ENCODE measurements around the gene FN1.

The FN1 gene

DNA sequence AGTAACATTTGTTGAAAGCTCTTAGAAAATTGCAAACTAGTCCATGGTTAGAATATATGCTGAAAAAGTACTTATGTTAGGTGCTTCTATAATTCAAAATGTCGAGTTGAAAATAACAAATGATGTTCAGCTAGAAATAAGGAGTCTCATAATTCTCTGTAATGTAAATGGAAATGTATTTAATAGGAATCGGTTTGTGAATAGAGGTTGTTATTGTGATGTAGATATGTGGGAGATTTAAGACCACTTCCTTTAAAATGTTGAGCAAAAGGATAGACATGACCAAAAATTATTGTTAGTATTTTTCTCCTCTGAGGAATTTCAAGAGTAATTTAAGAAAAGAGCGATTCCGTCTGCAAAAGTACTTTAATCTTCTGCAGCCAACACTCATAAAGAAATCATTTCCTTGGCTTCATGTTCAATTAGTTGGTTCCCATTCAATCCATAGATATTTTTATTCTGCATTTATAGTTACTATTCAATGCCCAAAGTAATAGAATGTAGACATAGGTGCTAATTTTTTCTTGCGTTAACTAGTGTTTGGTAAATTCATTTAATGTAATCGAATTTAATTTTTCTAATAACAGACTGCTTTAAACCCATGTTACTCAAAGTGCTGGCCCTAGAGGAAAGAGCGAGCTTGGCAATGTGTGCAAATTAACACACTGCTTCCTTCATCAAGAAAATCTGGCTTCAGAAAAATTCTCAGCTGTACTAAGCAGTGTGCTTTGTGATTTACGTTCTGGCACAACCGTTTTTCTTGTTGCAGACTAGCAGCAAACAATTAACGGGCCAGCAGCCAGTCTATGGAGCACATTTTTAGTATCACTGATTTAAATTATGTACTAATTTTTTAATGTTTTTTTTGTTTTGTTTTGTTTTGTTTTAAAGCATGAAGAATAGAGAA, 32.2 kb downstream of the FN1 start:
- TF ChIP-seq TCF12 (IDR thresholded peaks at IDR 0.05; ENCODE audit: low read depth) (no peak), FOXM1 (IDR thresholded peaks at IDR 0.05; ENCODE audit: borderline replicate concordance, low read depth) (no peak), ZBTB7A (IDR thresholded peaks at IDR 0.05; ENCODE audit: low read depth) (no peak), RAD21 (IDR thresholded peaks at IDR 0.05; ENCODE audit: low read depth) (no peak), CREB1 (IDR thresholded peaks at IDR 0.05; ENCODE audit: low read depth) (no peak)
- TF ChIP-seq, protein P1, sequence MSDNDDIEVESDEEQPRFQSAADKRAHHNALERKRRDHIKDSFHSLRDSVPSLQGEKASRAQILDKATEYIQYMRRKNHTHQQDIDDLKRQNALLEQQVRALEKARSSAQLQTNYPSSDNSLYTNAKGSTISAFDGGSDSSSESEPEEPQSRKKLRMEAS (IDR thresholded peaks at IDR 0.05), result no peak
- TF ChIP-seq, protein P2, sequence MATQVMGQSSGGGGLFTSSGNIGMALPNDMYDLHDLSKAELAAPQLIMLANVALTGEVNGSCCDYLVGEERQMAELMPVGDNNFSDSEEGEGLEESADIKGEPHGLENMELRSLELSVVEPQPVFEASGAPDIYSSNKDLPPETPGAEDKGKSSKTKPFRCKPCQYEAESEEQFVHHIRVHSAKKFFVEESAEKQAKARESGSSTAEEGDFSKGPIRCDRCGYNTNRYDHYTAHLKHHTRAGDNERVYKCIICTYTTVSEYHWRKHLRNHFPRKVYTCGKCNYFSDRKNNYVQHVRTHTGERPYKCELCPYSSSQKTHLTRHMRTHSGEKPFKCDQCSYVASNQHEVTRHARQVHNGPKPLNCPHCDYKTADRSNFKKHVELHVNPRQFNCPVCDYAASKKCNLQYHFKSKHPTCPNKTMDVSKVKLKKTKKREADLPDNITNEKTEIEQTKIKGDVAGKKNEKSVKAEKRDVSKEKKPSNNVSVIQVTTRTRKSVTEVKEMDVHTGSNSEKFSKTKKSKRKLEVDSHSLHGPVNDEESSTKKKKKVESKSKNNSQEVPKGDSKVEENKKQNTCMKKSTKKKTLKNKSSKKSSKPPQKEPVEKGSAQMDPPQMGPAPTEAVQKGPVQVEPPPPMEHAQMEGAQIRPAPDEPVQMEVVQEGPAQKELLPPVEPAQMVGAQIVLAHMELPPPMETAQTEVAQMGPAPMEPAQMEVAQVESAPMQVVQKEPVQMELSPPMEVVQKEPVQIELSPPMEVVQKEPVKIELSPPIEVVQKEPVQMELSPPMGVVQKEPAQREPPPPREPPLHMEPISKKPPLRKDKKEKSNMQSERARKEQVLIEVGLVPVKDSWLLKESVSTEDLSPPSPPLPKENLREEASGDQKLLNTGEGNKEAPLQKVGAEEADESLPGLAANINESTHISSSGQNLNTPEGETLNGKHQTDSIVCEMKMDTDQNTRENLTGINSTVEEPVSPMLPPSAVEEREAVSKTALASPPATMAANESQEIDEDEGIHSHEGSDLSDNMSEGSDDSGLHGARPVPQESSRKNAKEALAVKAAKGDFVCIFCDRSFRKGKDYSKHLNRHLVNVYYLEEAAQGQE (IDR thresholded peaks at IDR 0.05; ENCODE audit: low read depth), result no peak

DNA sequence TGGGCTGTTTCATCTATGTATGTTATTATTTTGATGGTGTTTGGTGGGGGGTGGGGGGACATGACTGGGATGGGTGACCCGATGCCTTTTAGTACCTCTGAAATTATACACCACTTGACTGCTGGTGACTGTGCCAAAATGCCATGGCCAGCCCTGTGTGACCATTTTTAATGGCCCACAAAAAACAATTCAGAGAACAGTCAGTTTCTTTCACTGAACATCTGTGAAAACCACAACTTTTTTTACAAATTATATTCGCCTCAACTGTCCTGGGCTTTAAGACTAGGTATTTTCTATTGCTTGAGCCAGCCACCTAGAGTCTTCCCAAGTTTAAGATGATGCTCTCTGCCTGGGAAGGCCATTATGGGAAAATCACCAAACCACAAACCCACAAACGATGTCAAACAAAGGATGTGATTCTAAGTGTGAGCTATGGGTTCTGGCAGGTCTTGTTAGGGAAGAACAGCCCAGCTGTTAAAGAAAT, 33.9 kb downstream of the FN1 start:
- TF ChIP-seq RAD21 (IDR thresholded peaks at IDR 0.05; ENCODE audit: low read depth), result no peak
- no peak for TF ChIP-seq EGR1 (IDR thresholded peaks at IDR 0.05)
- TF ChIP-seq, protein P2 (IDR thresholded peaks at IDR 0.05; ENCODE audit: low read depth), result no peak
- TF ChIP-seq YY1 (IDR thresholded peaks at IDR 0.05; ENCODE audit: low read depth), result no peak
- no peak for TF ChIP-seq NFIC (IDR thresholded peaks at IDR 0.05)
- no peak for TF ChIP-seq ZBTB7A (IDR thresholded peaks at IDR 0.05; ENCODE audit: low read depth)
- TF ChIP-seq CREB1 (IDR thresholded peaks at IDR 0.05; ENCODE audit: low read depth), result no peak
- TF ChIP-seq EP300 (IDR thresholded peaks at IDR 0.05; ENCODE audit: borderline replicate concordance), result no peak
- TF ChIP-seq, protein P1 (IDR thresholded peaks at IDR 0.05), result no peak
- no peak for TF ChIP-seq TEAD4 (IDR thresholded peaks at IDR 0.05)
- no peak for TF ChIP-seq FOXM1 (IDR thresholded peaks at IDR 0.05; ENCODE audit: borderline replicate concordance, low read depth)
- no peak for TF ChIP-seq CEBPB (IDR thresholded peaks at IDR 0.05)
- TF ChIP-seq TCF12 (IDR thresholded peaks at IDR 0.05; ENCODE audit: low read depth), result no peak
- TF ChIP-seq, protein P3, sequence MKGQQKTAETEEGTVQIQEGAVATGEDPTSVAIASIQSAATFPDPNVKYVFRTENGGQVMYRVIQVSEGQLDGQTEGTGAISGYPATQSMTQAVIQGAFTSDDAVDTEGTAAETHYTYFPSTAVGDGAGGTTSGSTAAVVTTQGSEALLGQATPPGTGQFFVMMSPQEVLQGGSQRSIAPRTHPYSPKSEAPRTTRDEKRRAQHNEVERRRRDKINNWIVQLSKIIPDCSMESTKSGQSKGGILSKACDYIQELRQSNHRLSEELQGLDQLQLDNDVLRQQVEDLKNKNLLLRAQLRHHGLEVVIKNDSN (IDR thresholded peaks at IDR 0.05), result no peak
- no peak for TF ChIP-seq TAF1 (IDR thresholded peaks at IDR 0.05; ENCODE audit: low read depth)

DNA sequence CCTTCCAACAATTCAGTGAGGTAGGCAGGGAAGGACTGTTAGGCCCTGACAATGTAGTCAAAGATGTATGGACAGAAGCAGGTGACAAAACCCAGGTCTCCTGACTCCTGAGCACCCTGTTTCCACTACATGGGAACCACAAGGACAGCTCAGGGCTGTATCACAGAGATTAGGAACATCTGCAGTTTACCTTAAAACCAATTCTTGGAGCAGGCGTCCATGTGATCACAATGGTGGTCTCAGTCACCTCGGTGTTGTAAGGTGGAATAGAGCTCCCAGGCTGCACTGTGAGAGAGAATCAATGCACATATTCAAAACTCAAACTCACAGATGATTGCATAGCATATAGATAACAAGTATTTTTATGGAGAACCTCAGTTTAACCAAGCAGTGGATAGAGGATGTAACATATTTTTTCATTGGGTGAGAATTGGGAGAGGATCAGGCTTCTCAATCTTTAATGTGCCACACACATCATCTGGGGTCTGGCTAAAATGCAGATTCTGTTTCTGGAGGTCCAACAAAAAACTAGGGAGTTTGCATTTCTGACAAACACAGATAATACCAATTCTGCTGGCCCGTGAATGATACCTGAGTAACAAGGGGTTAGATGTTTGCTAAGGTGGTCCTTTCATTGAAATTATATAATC, 36.7 kb downstream of the FN1 start:
- no peak for TF ChIP-seq FOXM1 (IDR thresholded peaks at IDR 0.05; ENCODE audit: borderline replicate concordance, low read depth)
- no peak for TF ChIP-seq TCF12 (IDR thresholded peaks at IDR 0.05; ENCODE audit: low read depth)
- no peak for TF ChIP-seq ZBTB7A (IDR thresholded peaks at IDR 0.05; ENCODE audit: low read depth)
- TF ChIP-seq, protein P1 (IDR thresholded peaks at IDR 0.05), result no peak
- no peak for TF ChIP-seq YY1 (IDR thresholded peaks at IDR 0.05; ENCODE audit: low read depth)
- TF ChIP-seq EGR1 (IDR thresholded peaks at IDR 0.05), result no peak
- TF ChIP-seq TAF1 (IDR thresholded peaks at IDR 0.05; ENCODE audit: low read depth), result no peak
- TF ChIP-seq RAD21 (IDR thresholded peaks at IDR 0.05; ENCODE audit: low read depth), result no peak
- no peak for TF ChIP-seq CEBPB (IDR thresholded peaks at IDR 0.05)
- no peak for TF ChIP-seq EP300 (IDR thresholded peaks at IDR 0.05; ENCODE audit: borderline replicate concordance)
- TF ChIP-seq, protein P2 (IDR thresholded peaks at IDR 0.05; ENCODE audit: low read depth), result no peak
- no peak for TF ChIP-seq NFIC (IDR thresholded peaks at IDR 0.05)
- no peak for TF ChIP-seq CREB1 (IDR thresholded peaks at IDR 0.05; ENCODE audit: low read depth)
- no peak for TF ChIP-seq TEAD4 (IDR thresholded peaks at IDR 0.05)
- TF ChIP-seq, protein P3 (IDR thresholded peaks at IDR 0.05), result no peak

All from Ishikawa (cell line).